ENCODE results near the gene ZNF547.

GRCh38 chr19:57395710-57396109 is 32.4 kb downstream of the ZNF547 start:
- TF ChIP-seq CTCF (IDR thresholded peaks at IDR 0.05; ENCODE audit: low read depth, low read length, poor library complexity, severe bottlenecking), result no peak
- TF ChIP-seq EZH2phosphoT487 (IDR thresholded peaks at IDR 0.05; ENCODE audit: borderline replicate concordance, low read length), result no peak

All from DOHH2 (cell line).